ENCODE data around the gene ELK4.

- TF ChIP-seq REST (IDR thresholded peaks at IDR 0.05; ENCODE audit: insufficient read depth in 1 of 2, low read depth in 2 of 2, low read length in 2 of 2) (no peak), TAF1 (IDR thresholded peaks at IDR 0.05; ENCODE audit: borderline replicate concordance, insufficient read depth, low read length) (no peak), SIN3A (IDR thresholded peaks at IDR 0.05; ENCODE audit: borderline replicate concordance, insufficient read depth, low read length) (no peak)
These were observed 30.4 kb upstream of the ELK4 start for GRCh38 chr1:205662135-205662738.
